Mammary epithelial cell (primary cell): ENCODE results near the gene BCR.

Experiments
- EZH2 ChIP-seq: IDR thresholded peaks from 2 replicates; pipeline ENCODE4 v1.6.1; 2012; ENCODE audit warnings: low read length, inconsistent platforms, borderline replicate concordance
- TF ChIP-seq, protein P1 (sequence below), 2 donors: IDR thresholded peaks in 1 of 2; conservative IDR thresholded peaks in 1 of 2; 2 replicates each; pipeline ENCODE4 v1.5.1; 2011 to 2012; ENCODE audit warnings: inconsistent platforms in 2 of 2, low read length in 2 of 2, mild to moderate bottlenecking in 2 of 2, control low read depth in 1 of 2, low read depth in 1 of 2; ENCODE audit not compliant: insufficient read depth in 1 of 2; ENCODE audit errors: extremely low read depth in 1 of 2

DNA sequence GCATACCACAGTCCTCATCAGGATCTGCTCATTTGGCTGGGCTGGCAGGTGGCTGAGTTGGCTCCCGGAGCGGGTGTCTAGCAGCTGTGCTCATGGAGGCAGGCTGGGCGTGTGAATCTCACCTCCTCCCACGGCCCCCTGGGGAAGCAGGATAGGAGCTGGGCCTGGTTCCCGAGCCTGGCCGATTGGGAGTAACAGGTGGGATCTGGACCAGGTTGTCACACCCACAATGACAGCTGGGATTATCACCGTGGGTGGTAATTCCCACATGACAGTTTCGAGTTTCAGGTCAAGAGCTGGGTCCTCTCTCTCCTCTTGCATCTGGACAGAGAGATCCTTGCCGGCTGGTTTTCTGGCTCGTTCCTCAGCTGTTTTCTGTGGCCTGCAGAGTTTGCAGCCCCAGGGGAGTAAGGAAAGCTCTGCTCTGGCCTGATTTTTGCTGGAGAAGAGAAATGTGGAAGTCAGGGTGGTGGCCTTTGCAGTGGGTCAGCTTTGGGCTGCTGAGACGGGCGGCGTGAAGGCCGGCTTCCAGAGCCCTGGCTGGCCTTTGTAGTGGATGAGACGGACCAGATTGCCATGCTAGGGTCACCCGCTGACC is 57.0 kb downstream of the BCR start:
- TF ChIP-seq, protein P1, sequence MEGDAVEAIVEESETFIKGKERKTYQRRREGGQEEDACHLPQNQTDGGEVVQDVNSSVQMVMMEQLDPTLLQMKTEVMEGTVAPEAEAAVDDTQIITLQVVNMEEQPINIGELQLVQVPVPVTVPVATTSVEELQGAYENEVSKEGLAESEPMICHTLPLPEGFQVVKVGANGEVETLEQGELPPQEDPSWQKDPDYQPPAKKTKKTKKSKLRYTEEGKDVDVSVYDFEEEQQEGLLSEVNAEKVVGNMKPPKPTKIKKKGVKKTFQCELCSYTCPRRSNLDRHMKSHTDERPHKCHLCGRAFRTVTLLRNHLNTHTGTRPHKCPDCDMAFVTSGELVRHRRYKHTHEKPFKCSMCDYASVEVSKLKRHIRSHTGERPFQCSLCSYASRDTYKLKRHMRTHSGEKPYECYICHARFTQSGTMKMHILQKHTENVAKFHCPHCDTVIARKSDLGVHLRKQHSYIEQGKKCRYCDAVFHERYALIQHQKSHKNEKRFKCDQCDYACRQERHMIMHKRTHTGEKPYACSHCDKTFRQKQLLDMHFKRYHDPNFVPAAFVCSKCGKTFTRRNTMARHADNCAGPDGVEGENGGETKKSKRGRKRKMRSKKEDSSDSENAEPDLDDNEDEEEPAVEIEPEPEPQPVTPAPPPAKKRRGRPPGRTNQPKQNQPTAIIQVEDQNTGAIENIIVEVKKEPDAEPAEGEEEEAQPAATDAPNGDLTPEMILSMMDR (conservative IDR thresholded peaks at IDR 0.05 in 1 of 2, IDR thresholded peaks at IDR 0.05 in 1 of 2; ENCODE audit: extremely low read depth in 1 of 2, insufficient read depth in 1 of 2, low read depth in 1 of 2, low read length in 2 of 2) = no peak
- TF ChIP-seq EZH2 = no peak
